GM12801 (cell line): ENCODE data around the gene RLBP1.

ENCODE experiments used
- CTCF ChIP-seq: IDR thresholded peaks from one replicate; pipeline ENCODE4 v1.5.1; 2011; ENCODE audit warnings: control low read depth; ENCODE audit not compliant: insufficient read length; ENCODE audit errors: extremely low read depth

RLBP1 gene

DNA sequence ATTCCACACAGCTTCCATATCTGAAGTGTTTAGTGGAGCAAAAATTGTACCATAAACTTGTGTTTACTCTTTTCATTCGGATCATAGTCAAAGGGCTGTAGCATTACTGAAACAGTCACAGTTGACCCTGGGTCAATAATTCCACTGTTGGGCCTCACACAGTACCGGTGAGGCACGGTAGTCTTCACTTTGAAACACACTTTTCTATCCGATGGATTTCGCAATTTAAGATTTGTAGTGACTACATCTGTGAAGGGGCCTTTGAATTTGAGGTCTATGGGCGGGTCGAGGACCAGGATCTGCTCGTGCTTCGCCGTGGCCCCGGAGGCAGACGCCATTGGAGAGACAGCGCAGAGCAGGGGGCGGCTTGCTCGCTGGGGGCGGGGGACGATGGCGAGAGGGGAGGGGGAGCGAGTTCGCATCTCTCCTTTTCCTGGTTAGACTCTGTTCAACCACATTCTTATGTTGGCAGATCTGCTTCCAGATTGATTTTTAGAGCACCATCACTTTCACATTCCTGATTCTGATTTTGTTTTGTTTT lies 19.8 kb downstream of the RLBP1 start:
- no peak for TF ChIP-seq CTCF

DNA sequence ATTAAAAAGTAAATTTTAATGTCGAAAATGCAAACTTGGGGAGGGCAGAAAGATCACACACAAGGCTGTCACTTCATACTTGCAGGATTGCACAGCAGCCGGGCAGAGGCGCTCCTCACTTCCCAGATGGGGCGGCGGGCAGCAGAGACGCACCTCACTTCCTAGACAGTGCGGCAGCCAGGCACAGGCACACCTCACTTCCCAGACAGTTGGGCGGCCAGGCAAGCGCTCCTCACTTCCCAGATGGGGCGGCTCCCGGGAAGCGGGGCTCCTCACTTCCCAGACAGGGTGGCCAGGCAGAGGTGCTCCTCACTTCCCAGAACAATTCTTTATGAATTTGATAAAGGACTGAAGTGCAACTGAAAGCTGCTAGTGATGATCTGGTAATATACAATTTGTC lies 21.2 kb downstream of the RLBP1 start:
- no peak for TF ChIP-seq CTCF

DNA sequence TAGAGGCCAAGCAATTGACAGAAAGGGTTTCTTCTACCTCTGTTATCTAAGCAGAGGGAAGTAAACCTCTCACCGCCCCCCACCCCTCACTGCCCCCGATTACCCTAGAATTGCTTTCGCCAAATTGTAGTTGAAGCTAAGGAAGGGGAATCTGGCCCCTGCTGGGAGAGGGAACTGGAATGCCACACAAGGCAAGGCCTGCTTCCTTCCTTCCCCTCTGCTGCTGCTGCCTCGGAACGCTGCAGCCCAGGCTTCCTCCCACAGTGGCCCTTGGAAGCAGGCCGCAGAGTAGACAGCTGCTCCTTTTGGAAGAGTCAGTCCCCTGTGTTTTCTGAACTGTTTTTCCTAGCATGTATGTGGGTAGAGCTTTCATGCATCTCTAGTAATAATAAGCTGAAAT lies 21.6 kb downstream of the RLBP1 start:
- TF ChIP-seq CTCF: no peak

DNA sequence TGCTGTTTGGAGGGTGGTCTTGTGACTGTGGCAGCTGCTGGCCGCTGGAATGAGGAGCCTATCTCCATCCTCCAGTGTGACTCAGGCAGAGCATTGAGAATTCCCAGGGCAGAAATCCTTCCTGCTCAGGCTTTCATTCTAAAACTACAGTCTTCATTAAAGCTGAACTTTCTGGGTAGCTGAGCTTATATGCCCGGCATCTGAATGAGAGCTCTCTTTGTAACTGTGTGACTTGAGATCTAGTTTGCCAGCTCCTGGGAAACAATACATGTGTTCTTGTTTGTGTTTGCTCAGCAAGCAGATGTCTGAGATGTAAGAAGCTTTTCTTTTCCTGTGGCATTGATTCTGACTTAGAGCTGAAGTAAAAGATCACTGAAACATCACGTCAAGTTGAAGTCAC lies 22.4 kb downstream of the RLBP1 start:
- TF ChIP-seq CTCF: no peak

GRCh38 chr15:89198196-89198595 lies 23.2 kb downstream of the RLBP1 start:
- TF ChIP-seq CTCF: no peak

- no peak for TF ChIP-seq CTCF
Measured at GRCh38 chr15:89197503-89197971, 23.8 kb downstream of the RLBP1 start.

DNA sequence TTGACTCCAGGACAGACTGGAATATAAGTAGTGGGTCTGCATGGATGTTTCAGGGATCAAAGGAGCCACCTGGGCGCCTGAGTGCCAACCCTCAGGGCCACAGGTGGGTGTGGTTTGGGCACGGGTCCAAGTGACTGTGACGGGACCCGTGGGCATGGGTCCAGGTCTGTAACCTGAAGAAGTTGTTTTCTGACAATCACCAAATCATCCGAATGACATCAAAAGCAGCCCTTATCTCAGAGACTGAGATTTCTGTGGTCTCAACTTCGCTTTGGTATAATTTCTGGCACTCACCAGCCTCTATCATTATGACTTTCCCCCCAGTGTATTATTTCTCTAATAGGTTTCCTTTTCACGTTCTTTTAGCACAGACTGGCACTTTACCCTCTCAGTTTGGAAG lies 24.4 kb downstream of the RLBP1 start:
- TF ChIP-seq CTCF: no peak
